Skeletal muscle tissue (tissue), 5 donors: ENCODE results near the gene EGR4. TPM values are rescaled to one million over a fixed set of nuclear protein-coding genes. Genes with fewer than 3 reads are reported as not detected.

Experiments
- H3K27ac ChIP-seq: one replicate; pipeline ENCODE4 v1.7.0; 2013; ENCODE audit warnings: mild to moderate bottlenecking, low read depth, low read length, inconsistent platforms
- H3K27me3 ChIP-seq, 3 donors: one replicate each; pipeline ENCODE4 v1.7.0; 2013; ENCODE audit warnings: low read length in 3 of 3; ENCODE audit not compliant: control insufficient read depth in 3 of 3, insufficient read depth in 3 of 3
- H3K36me3 ChIP-seq, 3 donors: one replicate each; pipeline ENCODE4 v1.7.0; 2013; ENCODE audit warnings: low read length in 3 of 3; ENCODE audit not compliant: control insufficient read depth in 3 of 3, insufficient read depth in 3 of 3
- H3K4me1 ChIP-seq, 3 donors: one replicate each; pipeline ENCODE4 v1.7.0; 2013; ENCODE audit warnings: low read length in 3 of 3, mild to moderate bottlenecking in 3 of 3; ENCODE audit not compliant: control insufficient read depth in 3 of 3, insufficient read depth in 3 of 3
- H3K4me3 ChIP-seq, 3 donors: one replicate each; pipeline ENCODE4 v1.7.0; 2013; ENCODE audit warnings: low read length in 3 of 3
- H3K9ac ChIP-seq, 3 donors: one replicate each; pipeline ENCODE4 v1.7.0; 2013; ENCODE audit warnings: low read length in 3 of 3, mild to moderate bottlenecking in 3 of 3, moderate library complexity in 2 of 3, low read depth in 1 of 3
- H3K9me3 ChIP-seq, 3 donors: one replicate each; pipeline ENCODE4 v1.7.0; 2013; ENCODE audit warnings: low read length in 3 of 3; ENCODE audit not compliant: control insufficient read depth in 3 of 3
- small RNA-seq: library from RNA; depleted of rRNA; stranded (forward); fragments of <200 nt; gene quantifications from one replicate; pipeline ENCODE3, GENCODE V24; 2014
- total RNA-seq: library from RNA; depleted of rRNA; stranded (reverse); fragments of >200 nt; gene quantifications from one replicate; pipeline ENCODE4 v1.2.3, GENCODE V29; 2014
- donor health status: Osteomylitis.

The EGR4 gene
- total RNA-seq, 1 donor from 2014 or later: not detected

- Histone ChIP-seq H3K9me3 (no peaks in the 10 kb centered on the region), H3K36me3 (peaks cover 52 to 62% (median 61%) of the 10 kb centered on the region in 3 donors), H3K27me3 (no peaks in the 10 kb centered on the region), H3K27ac (no peak overlapping the region), H3K4me3 (no peak overlapping the region), H3K4me1 (peaks cover 0 to 12% (median 2%) of the 10 kb centered on the region in 3 donors), H3K9ac (no peak overlapping the region)
Observed at GRCh38 chr2:73253400-73253799, 39.9 kb downstream of the EGR4 start.

DNA sequence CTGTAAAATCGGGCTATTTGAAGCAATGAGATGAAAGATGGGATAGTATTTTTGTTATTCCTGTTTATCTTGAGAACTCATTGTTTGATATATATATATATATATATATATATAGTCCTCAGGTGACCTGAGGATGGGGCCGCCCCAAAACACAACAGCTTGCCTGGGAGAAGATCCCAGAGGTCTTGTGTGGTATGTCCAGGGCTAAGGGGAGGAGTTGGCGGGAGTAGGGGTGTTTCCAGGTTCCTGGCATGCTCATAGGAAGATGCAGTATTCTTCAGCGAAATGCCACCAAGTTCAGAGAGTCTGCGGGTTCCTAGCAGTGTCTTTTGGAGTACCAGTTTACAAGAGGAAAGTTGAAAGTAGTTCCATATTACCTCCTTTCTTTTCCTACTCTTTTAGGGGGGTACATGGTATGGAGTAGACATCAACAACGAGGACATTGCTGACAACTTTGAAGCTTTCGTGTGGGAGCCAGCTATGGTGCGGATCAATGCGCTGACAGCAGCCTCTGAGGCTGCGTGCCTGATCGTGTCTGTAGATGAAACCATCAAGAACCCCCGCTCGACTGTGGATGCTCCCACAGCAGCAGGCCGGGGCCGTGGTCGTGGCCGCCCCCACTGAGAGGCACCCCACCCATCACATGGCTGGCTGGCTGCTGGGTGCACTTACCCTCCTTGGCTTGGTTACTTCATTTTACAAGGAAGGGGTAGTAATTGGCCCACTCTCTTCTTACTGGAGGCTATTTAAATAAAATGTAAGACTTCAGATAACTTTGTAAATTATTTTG, 40.9 kb downstream of the EGR4 start:
- Histone ChIP-seq H3K9ac (no peak overlapping the region), H3K9me3 (no peaks in the 10 kb centered on the region), H3K4me3 (no peak overlapping the region), H3K27ac (no peak overlapping the region), H3K4me1 (peaks cover 0 to 12% (median 2%) of the 10 kb centered on the region in 3 donors), H3K27me3 (no peaks in the 10 kb centered on the region), H3K36me3 (peaks cover 59 to 70% (median 69%) of the 10 kb centered on the region in 3 donors)

- Histone ChIP-seq H3K27me3 (no peaks in the 10 kb centered on the region), H3K9ac (no peak overlapping the region), H3K4me3 (no peak overlapping the region), H3K4me1 (peaks cover 0 to 12% (median 2%) of the 10 kb centered on the region in 3 donors), H3K27ac (no peak overlapping the region), H3K36me3 (peaks cover 71 to 83% (median 81%) of the 10 kb centered on the region in 3 donors), H3K9me3 (no peaks in the 10 kb centered on the region)
Observed at GRCh38 chr2:73250872-73251846, 42.2 kb downstream of the EGR4 start.

- Histone ChIP-seq H3K27me3 (no peaks in the 10 kb centered on the region), H3K9ac (no peak overlapping the region), H3K4me1 (peaks cover 0 to 12% (median 2%) of the 10 kb centered on the region in 3 donors), H3K9me3 (no peaks in the 10 kb centered on the region), H3K36me3 (peaks cover 81 to 93% (median 92%) of the 10 kb centered on the region in 3 donors), H3K27ac (no peak overlapping the region), H3K4me3 (no peak overlapping the region)
Observed at GRCh38 chr2:73249636-73250035, 43.7 kb downstream of the EGR4 start.

DNA sequence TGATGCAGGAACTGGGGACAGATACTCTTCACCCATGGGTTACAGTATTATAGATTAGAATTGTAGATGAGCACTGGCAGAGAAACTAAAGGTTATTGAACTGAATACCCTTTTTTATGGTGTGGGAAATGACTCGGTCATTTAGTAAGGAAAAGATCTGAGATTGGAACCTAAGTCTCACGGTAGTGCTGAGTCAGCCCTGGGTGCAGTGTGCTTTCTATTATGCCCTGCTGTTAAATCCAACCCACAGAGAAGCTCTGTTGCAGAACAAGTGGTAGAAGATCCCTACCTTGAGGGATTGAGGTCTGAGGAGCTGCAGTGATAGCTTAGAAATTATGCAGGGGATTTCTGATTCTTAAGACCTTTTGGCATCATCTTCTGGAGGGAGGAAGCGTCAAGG, 46.5 kb downstream of the EGR4 start:
- Histone ChIP-seq H3K36me3 (peaks cover 75 to 91% (median 88%) of the 10 kb centered on the region in 3 donors), H3K4me3 (no peak overlapping the region), H3K27me3 (no peaks in the 10 kb centered on the region), H3K9me3 (no peaks in the 10 kb centered on the region), H3K9ac (no peak overlapping the region), H3K27ac (no peak overlapping the region), H3K4me1 (peaks cover 0 to 12% (median 2%) of the 10 kb centered on the region in 3 donors)

- Histone ChIP-seq H3K4me1 (peaks cover 0 to 4% (median 0%) of the 10 kb centered on the region in 3 donors), H3K9me3 (no peaks in the 10 kb centered on the region), H3K36me3 (peaks cover 58 to 81% (median 71%) of the 10 kb centered on the region in 3 donors), H3K4me3 (no peak overlapping the region), H3K27ac (no peak overlapping the region), H3K9ac (no peak overlapping the region), H3K27me3 (no peaks in the 10 kb centered on the region)
Observed at GRCh38 chr2:73244580-73244979, 48.8 kb downstream of the EGR4 start.

- no peak overlapping the region for H3K4me3 ChIP-seq
- H3K27ac ChIP-seq: no peak overlapping the region
- no peak overlapping the region for H3K9ac ChIP-seq
- H3K4me1 ChIP-seq: peaks cover 3 to 8% (median 3%) of the 10 kb centered on the region in 3 donors
- peaks cover 56 to 81% (median 66%) of the 10 kb centered on the region in 3 donors for H3K36me3 ChIP-seq
- no peaks in the 10 kb centered on the region for H3K27me3 ChIP-seq
- H3K9me3 ChIP-seq: no peaks in the 10 kb centered on the region
Observed at GRCh38 chr2:73243884-73244570, 49.3 kb downstream of the EGR4 start.

Small RNAs within 50 kb of the gene (small RNA-seq; reads per million reads assigned to genes)
- gene RNU6-111P: not detected

Other genes with a start within 250 kb of the EGR4 start
- gene SFXN5, start 221.8 kb downstream of the EGR4 start, total RNA-seq: 4.7 TPM
- 12.0 TPM for gene RAB11FIP5, start 180.6 kb downstream of the EGR4 start, total RNA-seq
- gene NOTO, start 91.0 kb downstream of the EGR4 start, total RNA-seq: not detected
- 18.8 TPM for gene SMYD5, start 79.3 kb downstream of the EGR4 start, total RNA-seq
- gene PRADC1, start 60.3 kb downstream of the EGR4 start, total RNA-seq: 17.7 TPM
- gene CCT7, start 59.2 kb downstream of the EGR4 start, total RNA-seq: 205 TPM
- gene FBXO41, start 9.1 kb downstream of the EGR4 start, total RNA-seq: under 0.01 TPM
- 17.7 TPM for gene ALMS1, start 92.3 kb upstream of the EGR4 start, total RNA-seq